Aorta (tissue), 5 donors: ENCODE measurements around the gene C9orf78. TPM values are rescaled to one million over a fixed set of nuclear protein-coding genes. Genes with fewer than 3 reads are reported as not detected.
A peak's percentile ranks its signal among the peaks of the same experiment; 100 is the strongest.

Experiments used
- ATAC-seq: fragments of 200-7000 bp; cut with Tn5 transposase; one replicate; pipeline ENCODE4 v1.9.1; 2022; ENCODE audit warnings: moderate library complexity; ENCODE audit not compliant: low FRiP score
- DNase-seq, 2 donors: peaks; one replicate each; pipeline ENCODE4 v3.0.0-alpha.2; 2020
- H3K27ac ChIP-seq, 2 donors: one replicate each; pipeline ENCODE4 v1.5.1; 2013; ENCODE audit warnings: low read length in 2 of 2, mild to moderate bottlenecking in 2 of 2, moderate library complexity in 2 of 2, control low read depth in 1 of 2, inconsistent platforms in 1 of 2, low read depth in 1 of 2
- H3K27me3 ChIP-seq, 2 donors: one replicate each; pipeline ENCODE4 v1.6.1; 2013; ENCODE audit warnings: control low read depth in 1 of 2, low read length in 1 of 2, mild to moderate bottlenecking in 1 of 2, moderate library complexity in 1 of 2; ENCODE audit not compliant: insufficient read depth in 2 of 2, control insufficient read depth in 1 of 2
- H3K36me3 ChIP-seq, 2 donors: one replicate each; pipeline ENCODE4 v1.6.1; 2013; ENCODE audit warnings: control low read depth in 1 of 2, low read length in 1 of 2, mild to moderate bottlenecking in 1 of 2; ENCODE audit not compliant: insufficient read depth in 2 of 2, control insufficient read depth in 1 of 2
- H3K4me1 ChIP-seq, 2 donors: one replicate each; pipeline ENCODE4 v1.6.1; 2013; ENCODE audit warnings: low read length in 2 of 2, control low read depth in 1 of 2, mild to moderate bottlenecking in 1 of 2, moderate library complexity in 1 of 2; ENCODE audit not compliant: insufficient read depth in 2 of 2, control insufficient read depth in 1 of 2
- H3K4me3 ChIP-seq, 2 donors: one replicate each; pipeline ENCODE4 v1.5.1; 2013; ENCODE audit warnings: low read length in 2 of 2, control low read depth in 1 of 2, mild to moderate bottlenecking in 1 of 2
- H3K9me3 ChIP-seq: one replicate; pipeline ENCODE4 v1.6.1; 2013; ENCODE audit warnings: mild to moderate bottlenecking, low read length; ENCODE audit not compliant: control insufficient read depth
- WGBS, 2 donors: extraction: QIAGEN DNeasy Blood & Tissue Kit; methylation state at CpG; one replicate each; pipeline ENCODE4 v1.1.7; 2013; 5-methylcytosine and 5-hydroxymethylcytosine counted together
- intact Hi-C, 2 donors: fragments of 100-400 bp; cut with DNase I; formaldehyde crosslinking; loops; one replicate each; pipeline versions ENCODE4 v1.14.2 to v1.15.0; 2022
- microRNA-seq, 2 donors: library from miRNA; unstranded; fragments of <30 nt; microRNA quantifications; one replicate each; pipeline ENCODE4 v1.2.0, GENCODE V29; 2020
- polyA plus RNA-seq, 2 donors: library from polyadenylated mRNA; stranded (reverse); fragments of 200-250 nt; gene quantifications; one replicate each; pipeline ENCODE4 v1.2.3, GENCODE V29; 2013
- total RNA-seq, 2 donors: library from RNA; stranded (reverse); fragmentation: NEBNext Ultra II Directional; extraction: Animal tissue kit (Norgen Biotek cat#: 25700); gene quantifications; one replicate each; pipeline ENCODE4 v1.2.1, GENCODE V29; 2021
- donor health status: healthy with polysubstance abuse.
- donor health status: Bipolar disorder and iron deficiency.
- donor health status: DM: no; HTN: no; CAD: no.
- donor health status: DM: no; HTN: no; CAD: no.
- donor health status: DM: yes; HTN: yes; CAD: no.

C9orf78 gene
- total and polyA plus RNA-seq, 4 donors = 33.8 to 93.0 (median 52.8) TPM

DNA sequence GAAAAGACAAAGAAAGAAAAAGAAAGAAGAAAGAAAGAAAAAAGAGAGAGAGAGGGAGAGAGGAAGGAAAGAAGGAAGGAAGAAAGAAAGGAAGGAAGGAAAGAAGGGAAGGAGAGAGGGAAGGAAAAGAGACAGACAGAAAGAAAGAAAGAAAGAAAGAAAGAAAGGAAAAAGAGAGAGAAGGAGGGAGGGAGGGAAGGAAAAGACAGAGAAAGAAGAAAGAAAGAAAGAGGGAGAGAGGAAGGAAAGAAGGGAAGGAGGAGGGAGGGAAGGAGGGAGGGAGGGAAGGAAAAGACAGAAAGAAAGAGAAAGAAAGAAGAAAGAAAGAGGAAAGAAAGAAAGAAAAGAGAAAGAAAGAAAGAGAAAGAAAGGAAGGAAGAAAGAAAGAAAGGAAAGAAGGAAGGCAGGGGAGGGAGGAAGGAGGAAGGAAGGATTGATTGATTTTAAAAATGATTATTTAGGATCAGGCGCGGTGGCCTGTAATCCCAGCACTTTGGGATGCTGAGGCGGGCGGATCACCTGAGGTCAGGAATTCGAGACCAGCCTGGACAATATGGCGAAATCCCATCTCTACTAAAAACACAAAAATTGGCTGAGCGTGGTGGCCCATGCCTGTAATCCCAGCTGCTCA lies 55.4 kb downstream of the C9orf78 start:
- intact Hi-C loops = loop anchor here in 1 of 2 donors (5.0 kb wide), 1 partner anchor 42 kb away; no protein-coding TSS in a partner anchor
- Histone ChIP-seq H3K36me3 (no peaks in the 10 kb centered on the region), H3K9me3 (no peaks in the 10 kb centered on the region), H3K4me1 (no peaks in the 10 kb centered on the region), H3K27me3 (no peaks in the 10 kb centered on the region), H3K27ac (no peak overlapping the region), H3K4me3 (no peak overlapping the region)
- WGBS, 2 donors = 93 to 95% methylated on average over 7 of the region's 7 CpGs
- DNase-seq (no peak), ATAC-seq (no peak)

DNA sequence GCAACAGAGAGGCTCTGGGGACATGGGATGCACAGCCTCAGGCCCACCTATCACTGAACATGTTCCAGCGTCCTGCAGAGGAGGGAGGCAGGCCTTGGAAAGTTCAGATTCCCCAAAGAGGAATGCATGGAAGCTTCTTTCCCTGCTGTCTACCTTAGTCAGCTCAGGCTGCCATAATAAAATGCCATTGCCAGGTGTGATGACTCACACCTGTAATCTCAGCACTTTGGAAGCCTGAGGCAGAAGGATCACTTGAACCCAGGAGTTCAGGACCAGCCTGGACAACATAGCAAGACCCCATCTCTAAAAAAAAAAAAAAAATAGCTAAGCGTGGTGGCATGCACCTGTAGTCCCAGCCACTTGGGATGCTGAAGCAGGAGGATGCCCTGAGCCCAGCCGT lies 56.6 kb downstream of the C9orf78 start:
- WGBS, 2 donors = 74 to 88% methylated on average over 3 of the region's 3 CpGs

DNA sequence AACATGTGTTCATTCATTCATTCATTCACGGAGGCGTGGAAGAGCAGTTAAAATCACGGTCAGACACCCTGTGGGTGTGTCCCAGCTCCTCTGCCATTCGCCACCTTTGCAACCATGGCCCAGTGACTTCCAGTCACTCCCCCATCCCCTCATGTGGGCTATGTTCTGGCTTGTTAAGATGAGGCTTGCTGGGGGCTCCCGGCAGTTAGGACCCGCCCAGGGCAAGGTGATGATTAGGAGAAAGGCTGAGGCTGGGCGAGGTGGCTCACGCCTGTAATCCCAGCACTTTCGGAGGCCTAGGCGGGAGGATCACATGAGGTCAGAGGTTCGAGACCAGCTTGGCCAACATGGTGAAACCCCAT lies 57.3 kb downstream of the C9orf78 start:
- no peaks in the 10 kb centered on the region for H3K4me1 ChIP-seq
- intact Hi-C loops = no loop called here
- no peaks in the 10 kb centered on the region for H3K9me3 ChIP-seq
- no peak overlapping the region for H3K27ac ChIP-seq
- 72 to 79% methylated on average over 11 of the region's 11 CpGs for WGBS, 2 donors
- H3K36me3 ChIP-seq = no peaks in the 10 kb centered on the region
- DNase-seq (no peak), ATAC-seq (peak; percentile 4)
- H3K4me3 ChIP-seq = no peak overlapping the region
- H3K27me3 ChIP-seq = no peaks in the 10 kb centered on the region

More for the DNA sequence above, 56.6 kb downstream of the C9orf78 start:
- Histone ChIP-seq H3K4me3 (no peak overlapping the region), H3K27me3 (no peaks in the 10 kb centered on the region), H3K36me3 (no peaks in the 10 kb centered on the region), H3K27ac (no peak overlapping the region), H3K9me3 (no peaks in the 10 kb centered on the region), H3K4me1 (no peaks in the 10 kb centered on the region)
- ATAC-seq (no peak), DNase-seq (no peak)
- intact Hi-C loops = no loop called here

Small RNA genes lying within 50 kb of the gene (microRNA-seq; reads per million reads assigned to microRNA genes)
- 0 to 1.8 reads per million in 2 donors for gene MIR6855

Other genes starting within 250 kb of the C9orf78 start
- under 1 TPM; 0.30 to 0.62 TPM for gene C9orf50, start 214.2 kb downstream of the C9orf78 start, total RNA-seq
- gene C9orf50, start 214.2 kb downstream of the C9orf78 start, polyA plus RNA-seq = 1 to 10 TPM in 1 of 2 donors, not detected in 1; 4.8 TPM
- 10 to 100 TPM; 22.7 to 25.6 TPM for gene NTMT1, start 209.1 kb downstream of the C9orf78 start, total RNA-seq
- 10 to 100 TPM; 34.3 to 41.1 TPM for gene NTMT1, start 209.1 kb downstream of the C9orf78 start, polyA plus RNA-seq
- gene ASB6, start 193.1 kb downstream of the C9orf78 start, total RNA-seq = 10 to 100 TPM; 15.8 to 20.8 TPM
- 10 to 100 TPM in 1 of 2 donors, 1 to 10 TPM in 1; 6.0 to 20.3 TPM for gene ASB6, start 193.1 kb downstream of the C9orf78 start, polyA plus RNA-seq
- 10 to 100 TPM; 51.9 to 68.8 TPM for gene PRRX2, start 169.6 kb downstream of the C9orf78 start, total RNA-seq
- 10 to 100 TPM; 27.7 to 52.6 TPM for gene PRRX2, start 169.6 kb downstream of the C9orf78 start, polyA plus RNA-seq
- gene PTGES, start 82.2 kb downstream of the C9orf78 start, total RNA-seq = 1 to 10 TPM; 3.5 to 9.1 TPM
- 1 to 10 TPM in 1 of 2 donors, under 1 TPM in 1; 0.13 to 2.3 TPM for gene PTGES, start 82.2 kb downstream of the C9orf78 start, polyA plus RNA-seq
- 10 to 100 TPM; 20.4 to 24.3 TPM for gene TOR1B, start 32.1 kb downstream of the C9orf78 start, total RNA-seq
- 10 to 100 TPM; 11.4 to 19.5 TPM for gene TOR1B, start 32.1 kb downstream of the C9orf78 start, polyA plus RNA-seq
- gene TOR1A, start 11.1 kb downstream of the C9orf78 start, total RNA-seq = 10 to 100 TPM; 27.1 to 29.0 TPM
- 10 to 100 TPM; 25.2 to 25.7 TPM for gene TOR1A, start 11.1 kb downstream of the C9orf78 start, polyA plus RNA-seq
- gene USP20, start 183 bp upstream of the C9orf78 start, total RNA-seq = 10 to 100 TPM; 36.4 to 54.2 TPM
- 100 to 1,000 TPM in 1 of 2 donors, 10 to 100 TPM in 1; 15.9 to 108 TPM for gene USP20, start 183 bp upstream of the C9orf78 start, polyA plus RNA-seq
- gene FNBP1, start 207.9 kb upstream of the C9orf78 start, total RNA-seq = 10 to 100 TPM; 92.2 to 92.9 TPM
- gene FNBP1, start 207.9 kb upstream of the C9orf78 start, polyA plus RNA-seq = 10 to 100 TPM; 21.9 to 35.4 TPM
- gene GPR107, start 218.6 kb upstream of the C9orf78 start, total RNA-seq = 10 to 100 TPM; 43.3 to 48.2 TPM
- gene GPR107, start 218.6 kb upstream of the C9orf78 start, polyA plus RNA-seq = 10 to 100 TPM in 1 of 2 donors, 1 to 10 TPM in 1; 7.4 to 26.9 TPM